HG03159 (cell line): ENCODE results near the gene BIN1.

Experiments used
- ATAC-seq: cut with Tn5 transposase; IDR thresholded peaks from one replicate; pipeline ENCODE4 v1.9.1; 2021; ENCODE audit warnings: mild to moderate bottlenecking, moderate library complexity; ENCODE audit not compliant: unreplicated experiment

BIN1 gene

GRCh38 chr2:127104166-127104660 lies 2.7 kb downstream of the BIN1 start:
- no peak for ATAC-seq

DNA sequence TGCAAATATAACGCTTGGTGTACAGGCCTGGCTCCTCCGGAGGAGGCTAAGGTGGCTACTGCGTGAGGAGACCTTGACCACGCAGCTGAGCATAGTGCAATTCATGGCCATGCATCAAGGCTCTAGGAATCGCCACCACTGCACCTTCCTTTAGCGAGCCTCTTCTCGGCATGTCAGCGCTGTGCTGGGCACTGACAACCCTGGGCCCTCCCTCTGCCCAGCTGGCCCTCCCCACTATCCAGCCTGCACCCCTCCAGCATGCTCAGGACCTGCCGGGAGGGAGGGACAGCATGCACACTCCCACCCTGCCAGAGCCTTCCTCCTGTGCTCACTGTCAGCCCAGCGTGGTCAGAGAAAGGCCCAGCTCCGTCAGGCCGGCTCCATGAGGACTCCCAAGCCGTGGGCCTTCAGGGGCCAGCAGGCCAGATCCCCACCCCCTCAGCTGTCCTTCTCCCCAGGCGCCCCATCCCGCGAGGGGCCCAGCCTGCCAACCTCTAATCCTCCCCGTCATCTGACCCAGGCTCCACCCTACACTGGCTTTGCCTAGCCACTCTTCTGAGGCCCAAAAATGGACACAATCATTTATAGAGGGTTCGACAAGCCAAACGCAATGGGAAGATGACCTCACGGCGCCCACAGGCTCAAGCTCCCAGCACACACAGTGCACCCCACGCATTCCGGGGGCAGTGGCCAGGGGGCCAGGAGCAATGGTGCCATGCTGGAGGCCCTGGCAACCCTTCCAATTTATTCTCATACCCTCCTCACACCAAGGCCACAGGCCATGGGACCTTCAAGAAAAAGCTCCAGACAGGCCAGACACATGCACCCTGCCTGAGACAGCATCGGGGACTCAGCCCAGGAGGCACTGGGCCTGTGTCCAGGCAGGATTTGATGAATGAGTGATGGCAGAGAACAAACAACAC lies 3.5 kb downstream of the BIN1 start:
- no peak for ATAC-seq

DNA sequence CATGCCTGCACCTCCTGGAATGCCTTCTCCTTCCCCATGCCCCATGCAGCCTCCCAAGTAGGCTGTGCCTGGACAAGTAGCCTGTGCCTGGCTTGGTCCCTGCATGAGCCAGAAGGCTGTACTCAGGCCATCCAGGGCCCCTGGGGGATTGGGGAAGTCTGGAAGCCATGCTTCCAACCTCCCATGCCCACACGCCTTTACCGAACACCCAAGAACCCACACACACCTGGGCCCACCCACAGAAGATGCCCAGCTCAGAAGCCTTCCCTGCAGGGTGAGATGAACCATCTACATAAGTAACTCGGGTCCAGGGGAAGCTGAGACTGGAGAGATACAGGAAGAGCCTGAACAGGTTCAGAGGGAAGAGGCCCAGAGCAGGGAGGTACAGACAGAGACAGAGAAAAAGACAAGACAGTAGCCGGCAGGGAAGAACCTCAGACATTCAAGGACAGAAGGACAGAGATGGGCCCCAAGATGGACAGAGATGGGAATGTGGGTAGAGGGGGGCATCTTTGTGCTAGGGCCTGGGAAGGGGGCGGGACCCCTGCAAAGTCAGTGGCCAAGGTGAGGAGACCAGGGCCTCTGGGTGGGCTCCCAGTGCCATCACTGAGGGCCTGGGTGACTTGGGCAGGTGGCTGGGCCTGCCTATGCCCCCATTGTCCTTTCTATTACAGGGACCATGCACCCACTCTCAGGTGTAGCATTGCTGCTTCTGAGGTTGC lies 4.3 kb downstream of the BIN1 start:
- ATAC-seq, result no peak

DNA sequence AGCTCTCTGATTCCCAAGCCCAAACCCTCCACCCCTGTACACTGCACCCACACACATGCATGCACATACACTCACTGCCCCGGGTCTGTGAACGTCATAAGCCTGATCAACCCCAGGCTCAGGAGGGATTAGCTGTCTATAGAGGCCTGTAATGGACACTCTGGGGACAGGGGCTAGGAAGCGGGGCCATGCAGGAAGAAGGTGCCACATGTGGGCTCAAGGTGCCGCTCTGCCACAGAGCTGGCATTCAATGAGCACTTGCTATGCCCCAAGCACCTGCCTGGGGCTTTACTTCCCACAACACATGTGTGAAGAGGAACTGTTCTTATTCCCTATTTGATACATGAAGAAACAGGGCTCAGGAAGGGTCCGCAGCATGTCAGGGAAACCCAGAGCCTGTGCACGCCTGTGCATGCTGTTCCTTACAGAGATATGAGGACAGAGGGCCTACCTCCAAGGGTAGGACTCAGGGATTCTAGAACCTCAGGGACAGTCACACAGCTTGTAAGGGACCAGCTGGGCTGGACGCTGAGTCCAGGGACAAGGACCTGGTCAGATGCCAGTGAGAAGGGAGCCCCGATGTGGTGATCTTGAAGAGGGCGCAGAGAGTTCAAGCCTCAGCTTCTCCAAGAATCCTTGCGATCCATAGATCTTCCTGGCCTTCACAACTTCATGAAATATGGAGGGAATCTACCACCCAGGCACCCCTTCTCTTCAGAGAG lies 5.0 kb downstream of the BIN1 start:
- no peak for ATAC-seq

DNA sequence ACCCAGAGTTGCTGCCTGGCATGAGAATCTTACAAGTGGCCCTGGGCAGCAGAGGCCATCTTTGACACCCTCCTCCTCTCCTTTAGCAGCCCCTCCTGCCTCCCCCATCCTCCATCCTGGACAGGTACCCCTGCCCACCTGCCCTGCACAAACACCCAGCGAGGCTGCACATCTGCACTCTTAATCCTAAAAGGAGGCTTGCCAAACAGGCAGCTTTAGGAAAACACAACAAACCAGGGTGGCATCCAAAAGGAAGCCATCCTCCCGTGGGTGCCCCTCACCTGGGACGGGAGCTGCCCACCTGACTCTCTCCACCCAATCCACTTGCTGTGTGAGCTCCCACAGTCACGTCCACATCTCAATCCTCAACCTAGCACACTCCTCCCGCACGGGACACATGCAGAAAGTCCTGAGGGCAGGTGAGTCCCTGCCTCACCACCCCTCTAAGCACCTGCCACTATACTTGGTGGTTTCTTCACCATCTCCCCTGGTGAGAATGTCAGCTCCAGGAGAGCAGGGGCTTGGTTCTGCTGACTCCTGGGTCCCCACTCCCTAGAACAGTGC lies 5.8 kb downstream of the BIN1 start:
- no peak for ATAC-seq

DNA sequence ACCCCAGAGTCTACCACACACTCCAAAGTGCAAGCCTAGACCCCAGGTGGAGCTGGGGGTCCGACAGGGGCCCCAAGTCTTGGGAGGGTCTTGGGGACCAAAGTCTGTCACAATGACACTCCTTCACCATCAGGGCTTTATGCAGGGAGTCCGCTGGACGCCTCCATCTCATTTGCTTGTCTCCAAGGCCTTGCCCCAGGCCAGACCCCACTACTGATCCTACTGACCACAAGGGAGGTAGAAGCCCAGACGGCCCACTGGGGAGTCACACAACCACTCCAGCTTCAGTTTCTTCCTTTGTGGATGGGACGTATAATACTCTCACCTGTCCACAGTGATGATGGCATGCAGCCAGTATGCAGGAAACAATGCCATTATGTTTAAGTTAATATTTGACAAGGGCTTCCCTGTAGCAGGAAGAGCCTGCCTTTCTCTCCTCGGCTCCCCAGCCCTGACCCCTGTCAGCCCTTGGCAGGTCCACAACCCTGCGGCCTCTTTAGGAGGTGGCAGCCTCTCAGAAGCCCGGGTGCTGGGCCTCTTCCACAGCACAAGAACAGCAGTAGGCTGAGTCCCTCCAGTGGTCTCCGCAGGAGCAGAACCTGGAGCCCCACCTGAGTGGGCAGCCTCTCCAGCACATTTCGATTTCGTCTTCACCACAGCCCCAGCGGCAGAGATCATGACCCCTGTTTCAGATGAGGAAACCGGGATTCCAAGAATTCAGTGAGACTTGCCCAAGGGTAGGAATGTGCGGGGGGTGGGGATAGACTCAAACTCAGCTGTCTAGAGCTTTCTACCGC lies 6.5 kb downstream of the BIN1 start:
- no peak for ATAC-seq

DNA sequence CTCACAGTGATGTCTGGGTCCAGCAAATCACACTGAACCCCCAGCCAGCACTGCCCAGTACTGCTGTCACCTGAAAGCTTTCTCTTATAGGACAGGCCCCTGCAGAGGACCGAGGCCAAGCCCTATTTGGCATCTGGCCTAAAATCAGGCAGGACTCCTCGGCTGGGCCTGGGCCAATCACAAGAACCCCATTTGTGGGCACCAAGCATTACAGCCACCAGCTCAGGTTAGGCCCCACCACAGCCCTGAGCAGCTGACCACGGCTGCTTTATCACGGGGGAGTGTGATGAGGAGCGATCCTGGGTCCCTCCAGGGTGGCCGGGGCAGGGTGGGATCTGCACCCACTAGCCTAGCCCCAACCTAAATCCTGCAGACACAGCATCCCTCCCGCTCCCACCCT lies 8.2 kb downstream of the BIN1 start:
- ATAC-seq, result no peak

- no peak for ATAC-seq
Observed at GRCh38 chr2:127097841-127098651, 8.9 kb downstream of the BIN1 start.

DNA sequence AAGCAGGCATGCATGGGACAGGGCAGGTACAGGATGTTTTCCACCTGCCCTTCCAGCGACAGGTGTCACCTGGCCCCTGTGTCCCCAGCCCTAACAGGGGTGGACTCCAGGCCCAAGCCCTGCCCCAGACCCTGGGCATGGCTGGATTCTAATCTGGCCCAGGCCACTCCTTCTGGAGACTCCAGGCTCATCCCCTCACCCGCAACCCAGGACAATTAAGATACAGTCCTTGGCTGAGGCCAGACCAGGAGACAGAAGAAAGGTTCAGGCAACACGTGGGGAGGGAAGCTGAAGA lies 9.5 kb downstream of the BIN1 start:
- no peak for ATAC-seq

DNA sequence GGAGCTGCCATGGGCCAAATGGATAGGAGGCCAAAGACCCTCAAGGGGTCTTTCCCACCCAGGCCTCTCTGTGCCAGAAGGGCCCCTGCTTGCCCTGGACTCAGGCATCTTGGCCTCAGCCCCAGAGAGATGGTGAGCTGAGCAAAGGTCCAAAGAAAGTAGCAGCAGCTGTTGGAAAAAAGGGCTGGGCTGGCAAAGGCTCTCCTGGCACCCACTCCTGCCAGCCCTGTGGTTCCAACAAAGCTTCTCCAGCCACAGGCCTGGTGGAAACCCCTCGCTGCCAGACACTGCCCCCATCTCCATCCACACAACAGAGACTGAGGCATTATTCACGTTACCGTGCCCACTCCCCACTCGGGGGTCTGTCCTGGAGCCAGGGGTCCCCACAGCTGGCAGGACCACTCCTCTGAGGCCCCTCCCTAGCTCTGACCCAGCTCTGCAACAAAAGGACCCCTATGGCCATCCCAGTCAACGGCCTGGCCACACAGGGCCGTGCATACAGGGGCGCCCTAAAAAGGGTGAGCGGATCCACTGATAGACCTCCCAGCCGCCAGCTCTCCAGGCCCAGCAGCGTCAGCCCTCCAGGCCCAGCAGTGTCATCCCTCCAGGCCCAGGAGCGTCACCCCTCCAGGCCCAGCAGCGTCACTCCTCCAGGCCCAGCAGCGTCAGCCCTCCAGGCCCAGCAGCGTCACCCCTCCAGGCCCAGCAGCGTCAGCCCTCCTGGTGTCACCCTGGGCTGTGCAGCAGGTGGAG lies 10.1 kb downstream of the BIN1 start:
- no peak for ATAC-seq

DNA sequence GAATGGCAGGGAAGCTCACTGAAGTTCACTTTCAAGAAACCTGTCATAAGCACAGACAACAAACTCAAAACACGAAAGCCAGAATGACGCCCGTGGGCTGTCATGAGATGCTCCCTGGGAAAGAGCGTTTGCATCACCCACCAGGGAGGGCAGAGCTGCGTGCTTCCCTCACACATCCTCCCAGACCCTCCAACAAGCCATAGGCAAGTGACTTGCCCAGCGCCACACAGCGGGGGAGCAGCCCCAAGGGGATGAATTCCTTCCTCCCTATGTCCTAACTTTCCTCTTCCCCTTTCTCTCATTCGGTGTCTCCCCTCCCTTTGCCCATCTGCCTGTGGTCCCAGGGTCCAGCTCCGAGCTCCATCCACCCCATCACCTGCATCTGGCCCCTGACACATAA lies 10.7 kb downstream of the BIN1 start:
- no peak for ATAC-seq

- no peak for ATAC-seq
Observed at GRCh38 chr2:127095784-127096183, 11.2 kb downstream of the BIN1 start.

DNA sequence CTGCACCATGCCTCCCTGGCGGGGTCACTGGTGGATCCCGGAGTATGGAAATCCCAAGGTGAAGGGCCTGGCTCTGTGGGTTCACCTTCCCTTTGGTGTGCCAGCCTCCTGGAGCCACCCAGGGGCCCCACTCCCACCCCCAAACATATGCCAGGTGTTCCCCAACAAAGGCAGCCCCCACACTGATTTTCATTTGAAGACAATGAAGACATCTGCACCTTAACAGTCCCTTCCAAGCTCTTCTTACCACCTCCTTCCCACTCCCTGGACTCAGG lies 11.7 kb downstream of the BIN1 start:
- no peak for ATAC-seq

GRCh38 chr2:127094509-127095366 lies 12.2 kb downstream of the BIN1 start:
- no peak for ATAC-seq

- no peak for ATAC-seq
Observed at GRCh38 chr2:127093648-127094210, 13.2 kb downstream of the BIN1 start.

- no peak for ATAC-seq
Observed at GRCh38 chr2:127092901-127093516, 13.9 kb downstream of the BIN1 start.

DNA sequence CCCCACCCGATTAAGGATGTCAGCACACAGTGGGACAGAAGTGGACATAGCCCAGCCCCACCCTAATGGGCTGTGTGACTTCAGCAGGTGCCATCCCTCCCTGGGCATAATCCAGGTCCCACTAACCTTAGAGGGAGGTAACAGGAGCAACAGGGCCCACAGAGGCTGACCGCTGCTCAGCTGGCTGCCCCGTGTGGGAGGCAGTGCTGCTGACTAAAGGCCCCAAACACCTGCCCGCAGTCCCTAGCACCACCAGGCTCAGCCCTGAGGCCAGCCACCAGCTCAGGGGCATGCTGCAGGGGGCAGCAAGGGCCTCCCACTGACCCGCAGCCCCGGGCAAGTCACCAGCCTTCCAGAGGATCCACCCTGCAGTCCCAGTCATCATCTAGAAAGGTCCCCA lies 14.6 kb downstream of the BIN1 start:
- ATAC-seq, result no peak
